K562 (cell line): Measurements from ENCODE around the gene HCRTR1. TPM values are rescaled to one million over a fixed set of nuclear protein-coding genes. Genes with fewer than 3 reads are reported as not detected.
A peak's percentile ranks its signal among the peaks of the same experiment; 100 is the strongest.

Source experiments
- CBFA2T2 ChIP-seq: fragments of 450-650 bp; conservative IDR thresholded peaks from 2 replicates; pipeline ENCODE4 v1.6.1; 2017; ENCODE audit warnings: mild to moderate bottlenecking
- CLOCK ChIP-seq: fragments of 250-450 bp; sonication (Bioruptor Pico); IDR thresholded peaks from 2 replicates; pipeline ENCODE4 v1.4.0; 2020; ENCODE audit warnings: mild to moderate bottlenecking, moderate library complexity, borderline replicate concordance
- DNMT1 ChIP-seq: fragments of 450-650 bp; IDR thresholded peaks from 2 replicates; pipeline ENCODE4 v1.6.1; 2016; ENCODE audit warnings: antibody characterized with exemption, mild to moderate bottlenecking
- ETS1 ChIP-seq: conservative IDR thresholded peaks from 2 replicates; pipeline ENCODE4 v1.6.1; 2011; ENCODE audit warnings: low read depth, mild to moderate bottlenecking, low read length; ENCODE audit not compliant: control insufficient read depth
- FOS ChIP-seq: IDR thresholded peaks from 3 replicates; pipeline ENCODE4 v1.6.1; 2011; ENCODE audit not compliant: insufficient read length; ENCODE audit errors: extremely low read depth
- GMEB1 ChIP-seq: fragments of 250-450 bp; sonication (Bioruptor Pico); IDR thresholded peaks from 2 replicates; pipeline ENCODE4 v1.4.0; 2020; ENCODE audit warnings: mild to moderate bottlenecking
- HNRNPH1 ChIP-seq: fragments of 200-400 bp; formaldehyde crosslinking; optimal IDR thresholded peaks from 2 replicates; pipeline ENCODE3; 2017; ENCODE audit warnings: low read depth, mild to moderate bottlenecking, low read length, moderate library complexity
- MECOM ChIP-seq: fragments of 250-450 bp; sonication (Bioruptor Pico); IDR thresholded peaks from 2 replicates; pipeline ENCODE4 v1.8.0; 2022; ENCODE audit warnings: inconsistent platforms
- MED1 ChIP-seq: sonication (generic); formaldehyde crosslinking; IDR thresholded peaks from 2 replicates; pipeline ENCODE4 v1.8.1; 2023; ENCODE audit warnings: missing genetic modification reagents, borderline replicate concordance
- NCOA1 ChIP-seq: fragments of 450-650 bp; IDR thresholded peaks from 2 replicates; pipeline ENCODE4 v1.6.1; 2016; ENCODE audit warnings: low read depth
- PHF8 ChIP-seq: fragments of 200-600 bp; sonication (generic); IDR thresholded peaks from 2 replicates; pipeline ENCODE4 v1.6.1; 2012; ENCODE audit warnings: mixed run types, mild to moderate bottlenecking, inconsistent platforms, low read length, moderate library complexity, borderline replicate concordance
- PRPF4 ChIP-seq: fragments of 200-400 bp; formaldehyde crosslinking; IDR thresholded peaks from one replicate; pipeline ENCODE4 v1.6.1; 2017; ENCODE audit warnings: low read length, low read depth, mild to moderate bottlenecking; ENCODE audit not compliant: insufficient read depth, poor library complexity, severe bottlenecking
- RFX1 ChIP-seq: fragments of 450-650 bp; IDR thresholded peaks from 2 replicates; pipeline ENCODE4 v1.6.1; 2016; ENCODE audit warnings: mild to moderate bottlenecking, moderate library complexity
- SETDB1 ChIP-seq: IDR thresholded peaks from one replicate; pipeline ENCODE4 v1.6.1; 2012; ENCODE audit warnings: low read length, control low read depth, inconsistent platforms
- SIRT6 ChIP-seq: IDR thresholded peaks from one replicate; pipeline ENCODE4 v1.6.1; 2012; ENCODE audit warnings: low read depth, mild to moderate bottlenecking, control low read depth, inconsistent platforms, low read length, moderate library complexity
- TAF15 ChIP-seq: fragments of 200-400 bp; formaldehyde crosslinking; IDR thresholded peaks from 2 replicates; pipeline ENCODE4 v1.6.1; 2017; ENCODE audit warnings: mild to moderate bottlenecking, low read depth, low read length, moderate library complexity
- ZBTB2 ChIP-seq: fragments of 450-650 bp; IDR thresholded peaks from 2 replicates; pipeline ENCODE4 v1.6.1; 2016; ENCODE audit warnings: antibody characterized with exemption
- ZNF133 ChIP-seq: fragments of 250-450 bp; sonication (Bioruptor Pico); IDR thresholded peaks from 2 replicates; pipeline ENCODE4 v1.4.0; 2020; ENCODE audit warnings: mild to moderate bottlenecking
- ZNF311 ChIP-seq: fragments of 250-450 bp; sonication (Bioruptor Pico); IDR thresholded peaks from 2 replicates; pipeline ENCODE4 v1.4.0; 2020; ENCODE audit warnings: mild to moderate bottlenecking, moderate library complexity
- ZNF449 ChIP-seq: fragments of 250-450 bp; sonication (Bioruptor Pico); IDR thresholded peaks from 2 replicates; pipeline ENCODE4 v1.8.0; 2022; ENCODE audit warnings: moderate library complexity, mild to moderate bottlenecking, inconsistent platforms
- polyA plus RNA-seq, 8 experiments: library from polyadenylated mRNA; depleted of rRNA in 4 of 8; stranded (reverse) in 5 of 8; unstranded in 3 of 8; fragments of >200 nt; fragmentation: Nextera tagmentation in 2 of 8; fragmentation: Illumina TruSeq in 1 of 8; extraction: Ambion mirVana in 2 of 8; extraction: Trizol in 1 of 8; gene quantifications; 2 replicates each; pipeline versions ENCODE4 v1.2.1 to v1.2.3, GENCODE V29; 2011 to 2014; ENCODE audit warnings: inconsistent platforms in 1 of 8, missing spikeins in 1 of 8
- total RNA-seq, 7 experiments: library from RNA; depleted of rRNA in 6 of 7; stranded (reverse); fragments of >200 nt in 6 of 7; fragmentation: Illumina TruSeq in 2 of 7; extraction: Trizol in 2 of 7; gene quantifications; 2 replicates each; pipeline versions ENCODE4 v1.2.1 to v1.2.3, GENCODE V29; 2011 to 2021; ENCODE audit warnings: low replicate concordance in 1 of 7

Gene HCRTR1
- total and polyA plus RNA-seq, 9 of the 15 experiments (the other 6 are each of a cell fraction or from before 2014, with no cell fraction given) = not detected

GRCh38 chr1:31644560-31645273 lies 27.2 kb downstream of the HCRTR1 start, which contains the start of gene PEF1 (continued):
- peak; percentile 60; the same call in 1 of the 2 replicates for TF ChIP-seq ETS1
- no peak for TF ChIP-seq SETDB1
- TF ChIP-seq ZNF133 (CRISPR knock-in tag) = no peak
- TF ChIP-seq DNMT1 = no peak
- no peak for TF ChIP-seq TAF15
- peak; percentile 76 for TF ChIP-seq FOS
- TF ChIP-seq GMEB1 (CRISPR knock-in tag) = peak; percentile 67
- no peak for TF ChIP-seq CBFA2T2
- no peak for TF ChIP-seq ZNF311 (CRISPR knock-in tag)
- no peak for TF ChIP-seq PRPF4
- no peak for TF ChIP-seq HNRNPH1
- no peak for TF ChIP-seq SIRT6
- no peak for TF ChIP-seq RFX1
- no peak for TF ChIP-seq MECOM (CRISPR knock-in tag)
- peak; percentile 99 for TF ChIP-seq PHF8
- TF ChIP-seq CLOCK (CRISPR knock-in tag) = no peak
- TF ChIP-seq NCOA1 = peak; percentile 95
- no peak for TF ChIP-seq ZNF449
- no peak for TF ChIP-seq ZBTB2
- no peak for TF ChIP-seq MED1 (CRISPR knock-in tag)
